Measurements from ENCODE around the gene ZXDC.

The ZXDC gene

GRCh38 chr3:126488886-126489569 is 13.3 kb upstream of the ZXDC start:
- DNase-seq (ENCODE audit: low spot score), result no peak

- no peak for DNase-seq (ENCODE audit: low spot score)
Measured at GRCh38 chr3:126488185-126488584, 12.5 kb upstream of the ZXDC start.

- no peak for DNase-seq (ENCODE audit: low spot score)
Measured at GRCh38 chr3:126487151-126487771, 11.6 kb upstream of the ZXDC start.

- no peak for DNase-seq (ENCODE audit: low spot score)
Measured at GRCh38 chr3:126486360-126486847, 10.7 kb upstream of the ZXDC start.

- no peak for DNase-seq (ENCODE audit: low spot score)
Measured at GRCh38 chr3:126485956-126486355, 10.3 kb upstream of the ZXDC start.

GRCh38 chr3:126485176-126485897 is 9.6 kb upstream of the ZXDC start:
- DNase-seq (ENCODE audit: low spot score), result no peak

- DNase-seq (ENCODE audit: low spot score), result no peak
Measured at GRCh38 chr3:126484662-126485061, 9.0 kb upstream of the ZXDC start.

- no peak for DNase-seq (ENCODE audit: low spot score)
Measured at GRCh38 chr3:126484148-126484547, 8.5 kb upstream of the ZXDC start.

GRCh38 chr3:126483321-126483761 is 7.7 kb upstream of the ZXDC start:
- no peak for DNase-seq (ENCODE audit: low spot score)

- no peak for DNase-seq (ENCODE audit: low spot score)
Measured at GRCh38 chr3:126482503-126483255, 7.0 kb upstream of the ZXDC start.

- DNase-seq (ENCODE audit: low spot score), result no peak
Measured at GRCh38 chr3:126481808-126482502, 6.3 kb upstream of the ZXDC start.

- no peak for DNase-seq (ENCODE audit: low spot score)
Measured at GRCh38 chr3:126480861-126481260, 5.2 kb upstream of the ZXDC start.

GRCh38 chr3:126480206-126480605 is 4.5 kb upstream of the ZXDC start:
- DNase-seq (ENCODE audit: low spot score), result no peak

GRCh38 chr3:126479642-126480041 is 4.0 kb upstream of the ZXDC start:
- no peak for DNase-seq (ENCODE audit: low spot score)

GRCh38 chr3:126478581-126479310 is 3.1 kb upstream of the ZXDC start:
- DNase-seq (ENCODE audit: low spot score), result no peak

GRCh38 chr3:126477061-126477380 is 1.3 kb upstream of the ZXDC start:
- no peak for DNase-seq (ENCODE audit: low spot score)

- DNase-seq (ENCODE audit: low spot score), result peak; percentile 77
Measured at GRCh38 chr3:126476166-126477060, 722 bp upstream of the ZXDC start.

- no peak for DNase-seq (ENCODE audit: low spot score)
Measured at GRCh38 chr3:126474498-126475412, 936 bp downstream of the ZXDC start.

Data from left forelimb (tissue), 1 donor.